Retina (tissue), 1 donor: ENCODE measurements around the gene ISOC1.

Experiments used
- DNase-seq: peaks from one replicate; pipeline ENCODE4 v3.0.0-alpha.2; 2016

Gene ISOC1

DNA sequence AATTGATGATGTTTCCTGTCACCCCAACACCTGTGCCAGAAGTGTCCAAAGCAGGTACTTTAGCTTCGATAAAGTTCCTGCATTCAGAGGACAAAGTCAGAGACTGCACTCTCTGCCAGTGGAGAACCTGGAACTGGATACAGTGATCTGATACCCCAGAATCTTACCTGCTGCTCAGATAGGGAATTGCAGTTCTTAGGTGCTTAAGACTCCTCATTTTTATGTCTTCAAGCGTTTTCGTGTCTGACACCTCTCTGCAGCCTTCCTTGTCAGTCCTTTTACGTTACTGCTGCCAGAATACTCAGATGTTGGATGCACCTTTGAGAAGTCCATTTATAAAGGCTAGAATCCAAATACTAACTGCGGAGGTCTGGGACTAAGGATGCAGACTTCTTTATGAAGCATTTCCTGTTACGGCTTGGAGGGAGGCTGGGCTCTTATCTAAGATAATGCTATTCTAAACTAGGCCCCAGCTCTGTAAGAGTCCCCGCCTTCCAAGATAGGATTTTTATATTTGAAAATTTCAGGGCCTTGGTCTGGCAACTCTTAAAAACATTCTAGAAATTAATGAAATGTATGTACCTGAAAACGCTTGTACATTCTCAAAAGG, 1.9 kb downstream of the ISOC1 start:
- DNase-seq = no peak

DNA sequence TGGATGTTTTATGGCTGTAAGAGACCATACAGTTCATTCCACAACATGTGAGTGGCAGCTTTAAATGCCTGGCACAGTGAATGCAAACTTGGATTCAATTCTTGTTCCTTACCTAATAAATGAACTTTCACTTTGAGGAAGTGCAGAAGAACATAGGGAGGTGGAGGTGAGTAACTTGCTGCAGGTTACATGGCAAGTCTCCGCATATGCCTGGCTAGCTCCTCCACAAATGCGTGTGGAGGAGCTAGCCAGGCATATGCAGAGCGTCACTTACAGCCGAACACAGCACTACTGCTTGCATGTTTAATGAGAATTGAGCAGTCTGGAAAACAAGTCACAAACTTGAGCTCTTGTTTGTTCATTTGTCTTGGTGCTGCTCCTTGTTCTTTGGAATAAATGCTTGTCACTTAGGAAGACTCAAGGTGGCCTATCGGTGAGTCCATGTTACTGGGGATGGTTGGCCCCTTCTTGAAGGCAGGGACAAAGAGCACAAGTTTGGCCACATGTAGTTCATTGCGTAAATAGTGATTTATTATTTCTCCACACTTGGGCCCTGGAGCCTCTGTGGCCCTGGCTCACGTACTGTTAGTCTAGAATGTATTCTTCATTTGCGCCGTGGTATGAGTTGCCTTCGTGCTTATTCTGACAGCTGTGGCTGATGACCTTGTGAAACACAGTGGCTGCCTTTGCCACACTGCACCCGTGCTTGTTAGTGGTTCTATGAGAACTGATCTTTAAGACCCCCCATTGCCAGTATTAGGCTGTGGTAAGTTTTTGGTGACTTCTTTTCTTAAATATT, 3.1 kb downstream of the ISOC1 start:
- no peak for DNase-seq

DNA sequence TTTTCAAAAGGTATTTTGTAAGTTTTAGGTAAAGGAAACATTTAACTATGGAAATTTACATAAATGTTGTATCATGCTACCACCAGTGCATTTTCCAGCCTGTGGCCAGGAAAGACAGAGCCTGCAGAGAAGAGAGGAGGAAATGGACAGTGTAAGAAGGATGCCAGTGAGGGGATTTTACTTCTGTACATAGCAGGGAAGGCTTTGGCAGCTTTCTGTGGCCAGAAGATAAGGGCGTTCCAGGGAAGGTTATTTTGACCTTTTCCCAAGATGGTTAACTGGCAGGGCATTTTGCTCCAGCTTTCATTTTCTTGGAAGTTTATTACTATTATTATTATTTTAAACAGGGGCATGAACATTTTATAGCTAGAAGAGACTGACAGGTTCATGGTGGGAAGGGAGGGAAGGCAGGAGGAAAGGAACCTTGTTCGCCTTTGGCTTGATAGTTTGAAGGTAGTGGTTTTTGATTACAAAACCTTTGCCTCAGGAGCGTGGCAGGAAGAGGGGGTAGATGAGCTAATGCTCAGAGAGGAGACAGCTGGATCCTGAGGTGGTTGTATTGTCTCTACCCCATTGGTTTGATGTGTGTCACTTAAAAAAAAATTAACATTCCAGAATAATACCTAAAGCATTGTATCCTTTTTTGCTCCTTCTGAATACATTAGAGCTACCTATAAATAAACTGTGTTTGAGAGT, 4.1 kb downstream of the ISOC1 start:
- DNase-seq = no peak

DNA sequence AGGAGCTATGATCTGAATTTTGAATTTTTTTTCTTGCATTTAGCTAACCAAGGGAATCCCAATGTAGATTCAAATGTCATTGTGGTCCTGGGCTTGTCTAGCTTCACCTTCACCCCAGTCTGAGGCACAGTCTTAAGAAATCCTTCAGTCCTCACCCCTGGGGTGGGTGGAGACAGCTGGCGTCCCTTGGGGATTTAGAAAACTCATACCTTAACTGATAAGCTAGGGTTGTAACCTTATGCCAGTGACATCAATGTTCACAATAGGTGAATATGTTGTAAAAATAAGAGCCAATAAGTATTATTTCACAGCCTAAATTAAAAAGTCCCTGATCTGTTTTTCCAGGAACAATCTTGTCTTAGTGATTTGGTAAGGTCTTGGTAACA, 4.6 kb downstream of the ISOC1 start:
- DNase-seq = no peak

DNA sequence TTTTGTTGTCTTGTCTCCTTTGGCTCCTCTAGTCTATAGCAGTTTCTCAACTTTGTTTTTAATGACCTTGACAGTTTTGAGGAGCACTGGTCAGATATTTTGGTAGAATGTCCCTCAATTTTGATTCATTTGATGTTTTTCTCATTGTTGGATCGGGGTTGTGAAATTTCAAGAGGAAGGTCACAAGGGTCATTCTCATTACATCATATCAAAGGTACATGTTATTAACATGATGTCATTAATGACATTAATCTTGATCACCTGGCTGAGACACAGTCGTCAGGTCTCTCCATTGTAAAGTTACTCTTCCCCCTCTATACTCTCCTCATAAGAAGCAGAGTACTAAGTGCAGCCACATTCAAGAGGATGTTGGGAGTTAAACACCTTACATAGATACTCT, 7.2 kb downstream of the ISOC1 start:
- DNase-seq = no peak

DNA sequence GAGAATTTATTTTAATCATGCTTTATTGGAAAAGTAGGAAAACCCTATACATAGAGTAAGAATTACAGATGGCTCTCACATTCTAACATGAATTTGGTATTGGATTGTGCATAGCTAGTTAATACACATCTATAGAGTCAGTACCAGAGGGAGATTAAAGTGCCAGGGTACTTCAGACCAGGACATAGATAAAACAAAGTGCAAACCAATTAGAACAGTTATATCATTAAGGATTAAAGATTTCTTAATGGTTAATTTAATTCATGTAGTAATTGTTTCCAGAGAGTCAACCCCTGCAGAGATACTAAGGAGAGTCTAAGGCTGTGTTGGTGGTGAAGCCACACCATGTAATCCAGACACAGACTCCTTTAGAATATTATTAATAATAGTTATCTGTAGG, 8.8 kb downstream of the ISOC1 start:
- no peak for DNase-seq

DNA sequence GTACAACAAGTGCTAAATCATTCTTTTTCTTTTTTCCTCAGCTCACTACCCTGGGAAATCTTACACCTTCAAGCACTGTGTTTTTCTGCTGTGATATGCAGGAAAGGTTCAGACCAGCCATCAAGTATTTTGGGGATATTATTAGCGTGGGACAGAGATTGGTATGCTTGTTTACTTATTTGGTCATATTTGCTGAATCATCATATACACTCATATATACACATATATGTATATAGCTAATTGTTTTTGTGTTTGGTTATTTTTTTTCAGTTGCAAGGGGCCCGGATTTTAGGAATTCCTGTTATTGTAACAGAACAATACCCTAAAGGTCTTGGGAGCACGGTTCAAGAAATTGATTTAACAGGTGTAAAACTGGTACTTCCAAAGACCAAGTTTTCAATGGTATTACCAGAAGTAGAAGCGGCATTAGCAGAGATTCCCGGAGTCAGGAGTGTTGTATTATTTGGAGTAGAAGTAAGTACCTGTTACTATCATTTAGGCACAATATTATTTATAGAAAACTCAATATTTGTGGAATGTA, 10.4 kb downstream of the ISOC1 start:
- DNase-seq = no peak

DNA sequence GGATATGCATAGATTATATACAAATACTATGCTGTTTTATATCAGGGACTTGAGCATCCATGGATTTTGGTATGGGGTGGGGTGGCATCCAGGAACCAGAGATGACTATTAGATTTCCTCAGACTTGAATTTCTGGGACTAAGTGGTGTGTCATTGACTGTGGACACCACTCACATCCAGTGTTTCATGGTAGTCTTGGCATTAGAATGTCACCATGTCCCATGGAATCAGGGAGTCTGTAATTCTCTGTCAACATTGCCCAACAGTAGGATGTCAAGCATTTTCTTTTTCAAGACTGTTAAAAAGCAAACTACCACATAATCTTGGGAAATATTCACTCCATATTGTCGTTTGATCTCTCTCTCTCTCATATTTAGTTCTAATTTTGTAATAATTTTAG, 13.1 kb downstream of the ISOC1 start:
- DNase-seq = no peak

DNA sequence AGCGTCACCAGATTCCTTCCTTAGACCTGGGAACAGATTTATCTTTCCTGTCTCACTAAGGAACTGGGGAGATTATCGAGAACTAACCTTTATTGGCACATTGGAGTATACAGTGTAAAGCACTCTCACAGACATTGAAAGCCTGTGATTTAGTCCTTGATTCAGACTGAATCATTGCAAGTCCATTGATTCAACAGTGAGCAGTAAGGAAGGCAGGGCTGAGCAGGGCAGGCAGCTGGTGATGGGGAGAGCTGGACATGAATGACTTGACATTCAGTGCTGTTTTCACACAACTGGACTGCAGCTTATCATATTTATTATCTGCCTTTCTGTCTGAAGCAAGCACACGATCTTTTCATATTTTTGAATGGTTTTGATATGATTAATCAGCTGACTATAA, 16.2 kb downstream of the ISOC1 start:
- DNase-seq = no peak

DNA sequence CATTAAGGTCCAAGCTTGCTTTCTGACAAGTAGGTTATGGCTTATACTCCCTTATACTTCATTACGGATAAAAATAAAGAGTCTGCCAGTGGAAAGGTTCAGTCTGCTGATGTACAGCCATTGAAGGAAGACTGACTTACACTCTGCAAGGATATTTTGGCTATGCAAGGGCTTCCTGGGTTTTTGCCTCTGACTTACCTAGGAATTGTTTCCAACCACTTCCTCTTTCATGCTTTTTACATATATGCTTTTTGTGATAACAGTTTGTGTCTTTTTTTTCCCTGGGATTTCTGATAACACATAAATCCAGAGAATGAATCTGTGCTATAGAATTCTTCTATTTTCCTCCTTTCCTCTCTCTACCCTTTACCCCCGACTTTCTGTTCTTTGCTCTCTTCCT, 16.8 kb downstream of the ISOC1 start:
- DNase-seq = no peak

DNA sequence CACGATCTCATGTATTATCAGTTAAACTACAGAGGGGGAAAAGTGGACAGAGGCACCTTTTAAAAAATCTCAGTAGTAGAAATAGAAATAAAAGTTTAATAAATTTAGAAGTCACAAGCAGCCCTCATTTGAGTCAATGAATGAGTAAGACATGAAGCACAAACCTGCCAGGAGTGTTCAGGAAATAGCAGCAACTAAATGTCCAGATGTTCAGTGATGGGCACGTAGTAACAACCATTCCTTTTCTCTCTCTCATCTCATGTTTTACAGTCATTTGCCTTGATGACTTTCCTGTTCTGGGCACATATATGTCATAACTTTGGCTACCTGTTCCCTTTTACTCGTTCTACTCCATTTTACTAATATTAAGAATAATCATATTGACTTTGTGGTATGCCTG, 17.7 kb downstream of the ISOC1 start:
- DNase-seq = no peak

DNA sequence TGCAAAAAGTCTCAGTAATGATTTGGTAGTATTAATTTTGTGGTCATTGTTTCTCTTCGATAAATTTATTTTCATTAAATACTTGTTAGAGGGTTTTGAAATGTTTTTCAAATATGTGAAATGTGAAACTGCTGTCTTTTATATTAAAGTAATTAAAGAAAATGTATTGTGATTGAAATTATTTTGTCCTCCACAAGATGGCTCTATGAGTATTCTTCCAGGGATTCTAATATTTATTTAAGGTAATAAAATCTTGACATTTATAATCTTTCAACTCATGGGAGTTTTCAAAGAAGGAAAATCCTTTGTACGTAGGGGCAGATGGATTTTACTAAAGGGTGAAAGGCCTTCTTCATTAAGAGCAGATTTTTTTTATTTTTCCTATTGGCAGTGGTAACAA, 19.3 kb downstream of the ISOC1 start:
- DNase-seq = no peak

DNA sequence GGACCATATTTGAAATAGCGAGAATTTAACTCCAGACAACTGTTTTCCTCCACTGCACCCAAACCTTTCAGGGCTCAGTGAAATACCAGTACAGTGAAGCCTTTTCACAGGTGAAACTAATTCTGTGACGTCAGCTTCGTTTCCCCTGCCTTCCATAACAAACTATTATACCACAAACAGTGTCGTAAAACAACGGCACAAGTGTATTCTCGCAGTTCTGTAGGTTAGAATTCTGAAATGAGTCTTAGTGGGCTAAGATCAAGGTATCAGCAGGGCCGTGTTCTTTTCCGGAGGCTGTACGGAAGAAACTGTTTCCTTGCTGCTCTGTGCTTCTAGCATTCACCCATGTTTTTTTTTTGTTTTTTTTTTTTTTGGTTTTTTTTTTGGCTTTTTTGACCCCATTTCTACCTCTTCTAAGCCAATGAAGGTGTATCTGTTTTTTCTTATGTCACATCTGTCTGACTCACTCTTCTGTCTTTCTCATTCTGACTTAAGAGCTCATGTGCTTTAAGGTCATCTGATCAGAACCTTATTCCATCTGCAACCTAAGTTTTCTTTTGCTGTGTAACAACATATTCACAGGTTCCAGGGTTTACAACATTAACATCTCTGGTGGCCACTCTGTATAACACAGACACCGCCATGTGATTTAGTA, 20.1 kb downstream of the ISOC1 start:
- no peak for DNase-seq

DNA sequence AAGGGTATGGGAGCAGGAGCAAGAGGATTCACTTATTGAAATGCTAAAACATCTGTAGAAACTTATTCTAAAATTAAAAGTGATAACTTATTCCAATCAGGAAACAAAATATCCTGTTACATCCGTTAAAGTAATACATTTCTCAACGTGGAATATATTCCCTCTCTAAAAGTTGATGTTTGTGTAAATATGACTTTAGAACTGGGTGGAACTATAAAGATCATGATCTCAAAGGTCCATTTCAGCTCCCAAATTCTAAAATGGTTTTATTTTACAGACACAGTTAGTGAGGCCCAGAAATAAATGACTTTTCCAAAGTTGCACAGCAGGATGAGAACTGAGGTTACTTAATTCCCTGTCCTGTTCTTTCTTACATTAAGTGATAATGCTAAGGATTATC, 21.1 kb downstream of the ISOC1 start:
- DNase-seq = no peak

DNA sequence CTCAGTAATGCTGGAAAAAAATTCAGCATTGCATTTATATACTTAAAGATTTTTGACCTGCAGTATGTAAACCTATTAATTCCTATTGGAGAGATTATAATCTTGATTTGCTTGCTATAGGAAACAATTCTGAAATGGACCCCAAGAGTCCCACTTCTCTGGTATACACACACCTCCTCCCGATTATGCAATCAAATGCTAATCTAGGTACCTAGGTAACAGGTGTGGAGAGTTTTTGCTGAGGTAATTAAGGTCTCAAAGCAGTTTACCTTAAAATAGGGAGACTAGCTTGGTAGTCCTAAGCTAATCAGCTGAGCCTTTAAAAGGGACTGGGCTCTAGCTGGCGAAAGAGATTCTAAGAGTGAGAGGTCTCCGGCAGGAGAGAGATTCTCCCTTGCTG, 22.2 kb downstream of the ISOC1 start:
- no peak for DNase-seq

DNA sequence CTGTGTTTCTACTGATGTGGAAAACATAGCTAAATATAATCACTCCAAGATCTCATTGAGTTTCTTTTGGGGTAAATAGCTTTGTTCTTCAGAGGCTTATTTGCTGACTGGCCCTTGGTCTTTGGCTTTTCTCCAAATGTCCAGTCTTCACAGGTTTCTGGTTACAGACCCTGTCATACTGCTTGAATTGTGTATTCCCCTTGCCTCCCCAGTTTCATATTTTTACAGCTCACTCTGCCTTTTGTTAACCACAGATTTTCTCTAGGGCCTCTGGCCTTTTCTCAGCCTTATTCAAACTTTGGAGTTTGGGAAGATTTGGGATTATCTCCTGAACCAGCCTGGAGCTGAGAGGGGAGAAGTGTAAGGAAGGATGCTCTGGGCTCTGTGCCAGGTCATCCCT, 23.9 kb downstream of the ISOC1 start:
- DNase-seq = no peak

DNA sequence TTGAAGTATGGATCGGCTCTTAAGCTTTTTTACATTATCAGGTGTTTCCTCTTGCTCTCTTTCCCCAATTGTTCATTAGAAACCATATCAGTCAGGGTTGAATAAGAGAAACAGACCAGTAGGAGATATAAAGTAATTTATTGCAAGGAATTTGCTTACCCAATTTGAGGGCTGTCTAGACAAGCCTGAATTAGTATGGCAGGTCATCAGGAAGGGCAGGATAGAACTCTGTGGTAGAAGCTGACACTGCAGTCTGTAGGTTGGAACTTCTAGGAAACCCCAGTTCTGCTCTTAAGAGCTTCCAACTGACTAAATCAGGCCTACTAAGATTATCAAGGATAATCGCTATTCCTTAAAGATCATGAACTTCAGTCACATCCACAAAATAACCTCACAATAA, 24.3 kb downstream of the ISOC1 start:
- no peak for DNase-seq

DNA sequence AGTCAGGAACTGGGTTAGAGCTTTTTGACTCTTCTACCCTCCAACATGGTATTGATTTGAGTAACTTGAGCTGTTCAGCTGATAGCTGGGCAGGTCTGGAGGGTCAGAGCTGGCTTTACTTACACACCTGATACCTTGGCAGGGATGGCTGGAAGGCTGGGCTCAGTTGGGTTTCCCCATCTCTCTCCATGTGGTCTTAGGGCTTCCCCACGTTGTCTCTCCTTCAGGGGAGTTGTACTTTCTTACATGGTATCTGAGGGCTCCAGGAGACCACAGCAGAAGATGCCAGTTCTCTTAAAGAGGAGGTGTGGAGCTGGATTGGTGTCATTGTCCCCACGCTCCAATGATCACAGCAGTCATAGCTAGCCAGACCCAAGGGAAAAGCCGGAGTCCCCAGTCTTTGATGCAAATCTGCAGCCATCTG, 25.6 kb downstream of the ISOC1 start:
- DNase-seq = no peak

DNA sequence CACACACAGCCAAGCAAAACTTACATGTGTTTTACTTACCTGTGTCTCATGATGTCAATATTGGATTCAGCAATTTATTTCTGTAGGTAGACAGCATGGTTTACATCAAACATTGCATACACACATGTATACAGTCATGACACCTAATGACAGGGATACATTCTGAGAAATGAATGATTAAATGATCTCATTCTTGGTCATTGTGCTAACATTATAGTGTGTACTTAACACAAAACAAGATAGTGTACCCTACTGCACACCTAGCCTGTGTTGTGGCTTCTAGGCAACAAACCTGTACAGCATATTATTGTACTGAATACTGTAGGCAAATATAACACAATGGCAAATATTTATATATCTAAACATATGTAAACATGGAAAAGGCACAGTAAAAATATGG, 28.0 kb downstream of the ISOC1 start:
- no peak for DNase-seq

DNA sequence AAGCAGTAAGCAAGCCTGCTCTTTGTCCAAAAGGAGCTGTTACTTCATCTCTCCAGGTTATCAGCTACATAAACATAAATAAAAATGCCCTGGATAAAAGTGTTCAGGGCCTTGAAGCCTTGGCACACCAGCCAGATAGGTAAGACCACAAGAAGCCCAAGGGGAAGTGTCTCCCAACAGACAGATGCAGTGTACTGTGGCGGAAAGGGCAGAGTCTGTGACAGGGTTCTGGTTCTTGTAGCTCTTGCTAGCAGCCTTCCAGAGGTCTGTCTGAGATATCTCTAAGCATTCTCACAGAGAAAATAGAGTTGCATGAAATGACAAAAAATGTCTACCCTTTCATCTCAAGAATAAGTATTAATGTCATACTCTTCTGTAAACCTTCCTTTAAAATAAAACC, 30.1 kb downstream of the ISOC1 start:
- DNase-seq = peak; percentile 23

DNA sequence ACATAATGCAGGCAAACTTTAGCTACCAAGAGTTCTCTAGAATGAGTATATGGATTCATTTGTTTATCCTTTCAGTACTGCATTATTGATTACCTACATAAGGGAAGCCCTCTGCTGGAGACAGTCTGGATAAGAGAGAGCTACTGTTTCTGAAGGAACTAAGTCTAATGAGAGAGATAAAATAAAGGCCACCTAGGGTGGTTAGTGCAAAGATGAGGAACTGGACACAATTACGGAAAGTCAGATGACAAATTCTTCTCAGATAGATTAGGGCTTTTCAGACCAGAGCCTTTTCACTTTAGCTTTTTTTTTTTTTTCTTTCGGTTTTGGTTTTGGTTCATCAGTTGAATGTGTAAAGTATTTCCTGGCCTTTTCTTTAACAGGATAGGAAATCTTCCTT, 31.3 kb downstream of the ISOC1 start:
- no peak for DNase-seq

DNA sequence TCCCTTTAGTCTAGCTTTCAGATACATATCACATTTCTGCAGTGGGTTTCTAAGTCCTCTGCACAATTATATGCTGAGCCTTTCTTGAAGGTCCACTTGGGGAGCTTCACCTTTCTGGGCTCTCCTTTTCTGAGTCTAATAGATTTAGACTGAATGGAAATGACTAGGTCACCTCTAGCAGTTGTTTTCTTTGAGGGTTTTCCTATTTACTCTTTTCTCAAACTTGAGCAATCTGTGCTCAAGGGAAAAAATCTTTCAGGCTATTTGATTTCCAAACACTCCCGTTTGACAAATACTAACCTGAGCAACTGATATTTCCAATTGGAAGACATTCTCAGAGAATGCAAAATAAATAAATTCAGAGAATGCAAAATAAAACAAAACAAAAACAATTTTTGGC, 39.0 kb downstream of the ISOC1 start:
- no peak for DNase-seq

DNA sequence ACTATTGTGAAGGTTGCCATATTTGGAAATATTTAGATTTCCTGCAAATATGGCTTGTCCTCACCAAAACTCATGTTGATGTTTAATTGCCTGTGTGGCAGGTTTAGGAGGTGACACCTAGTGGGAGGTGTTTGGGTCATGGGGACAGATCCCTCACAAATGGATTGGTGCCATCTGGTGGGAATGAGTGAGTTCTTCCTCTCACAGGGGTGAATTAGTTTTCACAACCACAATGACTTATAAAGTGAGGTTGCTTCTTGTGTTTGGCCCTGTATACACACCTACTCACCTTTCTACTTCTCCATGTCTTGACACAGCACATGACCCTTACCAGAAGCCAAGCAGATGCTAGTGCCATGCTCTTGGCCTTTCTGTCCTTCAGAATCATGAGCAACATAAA, 41.1 kb downstream of the ISOC1 start:
- no peak for DNase-seq

DNA sequence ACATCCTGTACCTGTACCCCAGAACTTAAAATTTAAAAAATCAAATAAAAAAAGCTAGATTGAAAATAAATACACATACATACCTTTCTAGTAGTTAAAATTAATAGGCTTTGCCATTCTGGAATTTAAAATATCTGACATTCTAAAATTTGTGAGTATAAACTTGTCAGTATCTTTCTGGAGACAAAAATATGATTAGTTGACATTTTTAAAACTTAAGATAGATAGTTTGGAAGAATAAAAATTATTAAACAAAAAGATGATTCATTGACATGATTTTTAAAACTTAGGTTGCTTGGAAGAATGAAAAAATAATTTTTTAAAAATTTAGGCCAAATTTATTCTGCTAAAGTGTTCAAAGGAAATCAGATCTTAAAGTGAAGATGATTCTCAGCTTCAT, 43.1 kb downstream of the ISOC1 start:
- no peak for DNase-seq
